WTC11 (cell line): ENCODE measurements around the gene SLC1A7. TPM values are rescaled to one million over a fixed set of nuclear protein-coding genes. Genes with fewer than 3 reads are reported as not detected.

Experiments used
- ATAC-seq: fragments of 200-7000 bp; cut with Tn5 transposase; 2 replicates; pipeline ENCODE4 v1.10.0; 2021; ENCODE audit warnings: mild to moderate bottlenecking, moderate library complexity
- CTCF ChIA-PET: fragments of 300-600 bp; sonication (Branson Sonifier 250); formaldehyde crosslinking; loops from one replicate; lab custom pipeline; 2021; ENCODE audit warnings: antibody characterized with exemption; lab: Charles Lee
- POLR2A ChIA-PET: fragments of 350-600 bp; sonication (Branson Sonifier 250); formaldehyde crosslinking; loops from one replicate; lab custom pipeline; 2021; ENCODE audit warnings: antibody characterized with exemption; lab: Charles Lee
- DNase-seq: peaks from one replicate; pipeline ENCODE4 v3.0.0; 2021; ENCODE audit warnings: low spot score
- H3K27ac Mint-ChIP-seq: 2 replicates; pipeline ENCODE4 v1.8.0; 2021; ENCODE audit warnings: mixed read lengths
- H3K27me3 Mint-ChIP-seq: 2 replicates; pipeline ENCODE4 v1.8.0; 2021; ENCODE audit warnings: low read depth, mild to moderate bottlenecking, moderate library complexity, mixed read lengths
- H3K36me3 Mint-ChIP-seq: 2 replicates; pipeline ENCODE4 v1.8.0; 2021; ENCODE audit warnings: mixed read lengths
- H3K4me1 Mint-ChIP-seq: 2 replicates; pipeline ENCODE4 v1.8.0; 2022; ENCODE audit warnings: mixed read lengths
- H3K4me3 Mint-ChIP-seq: 2 replicates; pipeline ENCODE4 v1.8.0; 2021; ENCODE audit warnings: mild to moderate bottlenecking, moderate library complexity, mixed read lengths
- H3K9me3 Mint-ChIP-seq: 2 replicates; pipeline ENCODE4 v1.8.0; 2021; ENCODE audit warnings: mixed read lengths
- AFF4 ChIP-seq: sonication (generic); formaldehyde crosslinking; IDR thresholded peaks from 2 replicates; pipeline ENCODE4 v1.8.1; 2023; ENCODE audit warnings: mild to moderate bottlenecking, missing genetic modification reagents, borderline replicate concordance
- AR ChIP-seq: fragments of 250-450 bp; sonication (Bioruptor Pico); IDR thresholded peaks from 2 replicates; pipeline ENCODE4 v1.9.0; 2021; ENCODE audit warnings: mild to moderate bottlenecking
- ATF3 ChIP-seq: sonication (generic); formaldehyde crosslinking; conservative IDR thresholded peaks from 2 replicates; pipeline ENCODE4 v1.8.1; 2022; ENCODE audit warnings: mild to moderate bottlenecking, missing genetic modification reagents
- CREB1 ChIP-seq: sonication (generic); formaldehyde crosslinking; IDR thresholded peaks from 2 replicates; pipeline ENCODE4 v1.8.0; 2023; ENCODE audit warnings: mild to moderate bottlenecking, missing genetic modification reagents
- GABPB1 ChIP-seq: sonication (generic); formaldehyde crosslinking; IDR thresholded peaks from 2 replicates; pipeline ENCODE4 v1.8.1; 2023; ENCODE audit warnings: mild to moderate bottlenecking, missing genetic modification reagents
- NFATC4 ChIP-seq: fragments of 250-450 bp; sonication (Bioruptor Pico); IDR thresholded peaks from 2 replicates; pipeline ENCODE4 v1.9.0; 2021; ENCODE audit warnings: mild to moderate bottlenecking
- NFE2L1 ChIP-seq: sonication (generic); formaldehyde crosslinking; IDR thresholded peaks from 2 replicates; pipeline ENCODE4 v1.8.1; 2023; ENCODE audit warnings: missing genetic modification reagents
- NR3C1 ChIP-seq: sonication (generic); formaldehyde crosslinking; conservative IDR thresholded peaks from 2 replicates; pipeline ENCODE4 v1.8.1; 2023; ENCODE audit warnings: low read depth, mild to moderate bottlenecking, missing genetic modification reagents
- OVOL2 ChIP-seq: fragments of 250-450 bp; sonication (Bioruptor Pico); IDR thresholded peaks from 2 replicates; pipeline ENCODE4 v1.9.0; 2021; ENCODE audit warnings: mild to moderate bottlenecking, borderline replicate concordance
- SMAD3 ChIP-seq: sonication (generic); formaldehyde crosslinking; IDR thresholded peaks from 2 replicates; pipeline ENCODE4 v1.8.0; 2022; ENCODE audit warnings: missing genetic modification reagents, mild to moderate bottlenecking, borderline replicate concordance
- SOX15 ChIP-seq: fragments of 250-450 bp; sonication (Bioruptor Pico); IDR thresholded peaks from 2 replicates; pipeline ENCODE4 v1.9.0; 2021; ENCODE audit warnings: mild to moderate bottlenecking
- SP1 ChIP-seq: sonication (generic); formaldehyde crosslinking; conservative IDR thresholded peaks from 2 replicates; pipeline ENCODE4 v1.8.1; 2022; ENCODE audit warnings: missing genetic modification reagents
- TP53 ChIP-seq: sonication (generic); formaldehyde crosslinking; IDR thresholded peaks from 2 replicates; pipeline ENCODE4 v1.8.1; 2023; ENCODE audit warnings: mild to moderate bottlenecking, missing genetic modification reagents
- ZNF396 ChIP-seq: fragments of 250-450 bp; sonication (Bioruptor Pico); IDR thresholded peaks from 2 replicates; pipeline ENCODE4 v1.8.0; 2021; ENCODE audit warnings: mild to moderate bottlenecking, moderate library complexity, borderline replicate concordance
- ZNF423 ChIP-seq: fragments of 250-450 bp; sonication (Bioruptor Pico); IDR thresholded peaks from 2 replicates; pipeline ENCODE4 v2.1.2; 2022; ENCODE audit warnings: mild to moderate bottlenecking, moderate library complexity
- total RNA-seq: library from RNA; stranded (reverse); gene quantifications from 3 replicates; pipeline ENCODE4 v1.2.3, GENCODE V29; 2021
- TF ChIP-seq, protein P1 (sequence below): sonication (generic); formaldehyde crosslinking; IDR thresholded peaks from 2 replicates; pipeline ENCODE4 v1.8.0; 2022; ENCODE audit warnings: mild to moderate bottlenecking, missing genetic modification reagents
- TF ChIP-seq, protein P2 (sequence below): sonication (generic); formaldehyde crosslinking; IDR thresholded peaks from 2 replicates; pipeline ENCODE4 v1.8.0; 2022; ENCODE audit warnings: missing genetic modification reagents
- TF ChIP-seq, protein P3 (sequence below): sonication (generic); formaldehyde crosslinking; conservative IDR thresholded peaks from 2 replicates; pipeline ENCODE4 v1.8.1; 2023; ENCODE audit warnings: mild to moderate bottlenecking, low read depth, missing genetic modification reagents, moderate library complexity
- TF ChIP-seq, protein P4 (sequence below): sonication (generic); formaldehyde crosslinking; IDR thresholded peaks from 2 replicates; pipeline ENCODE4 v1.8.1; 2022; ENCODE audit warnings: mild to moderate bottlenecking, missing genetic modification reagents, moderate library complexity, borderline replicate concordance

Gene SLC1A7
- total RNA-seq, 1 experiment from 2014 or later, result not detected

DNA sequence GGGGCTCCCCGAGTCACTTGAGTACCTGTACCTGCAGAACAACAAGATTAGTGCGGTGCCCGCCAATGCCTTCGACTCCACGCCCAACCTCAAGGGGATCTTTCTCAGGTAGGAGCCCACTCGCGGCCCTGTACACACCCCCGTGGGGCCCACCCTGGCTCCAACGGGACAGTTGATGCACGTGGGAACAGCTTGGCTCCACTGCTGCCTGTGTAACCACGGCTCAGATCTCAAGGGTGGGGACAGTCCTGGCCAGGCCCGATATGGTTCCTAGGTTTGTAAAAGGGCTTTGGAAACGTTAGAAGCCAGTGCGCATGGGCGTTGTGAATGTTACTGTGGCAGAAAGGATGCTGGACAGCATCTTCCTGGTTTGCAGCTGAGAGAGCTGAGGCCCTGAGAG, 61.7 kb downstream of the SLC1A7 start (continued):
- TF ChIP-seq AR (CRISPR knock-in tag) (no peak), NR3C1 (CRISPR knock-in tag) (no peak), ATF3 (no peak), NFE2L1 (CRISPR knock-in tag) (no peak)

- Mint-ChIP-seq H3K9me3 (no peaks in the 10 kb centered on the region), H3K36me3 (no peaks in the 10 kb centered on the region), H3K27me3 (no peaks in the 10 kb centered on the region; the same call in 1 of the 2 replicates), H3K27ac (no peak overlapping the region), H3K4me3 (no peak overlapping the region), H3K4me1 (peaks cover 13% of the 10 kb centered on the region)
- DNase-seq (no peak), ATAC-seq (no peak)
- POLR2A ChIA-PET, result no interaction called here
- CTCF ChIA-PET, result interaction anchor here (0.9 kb wide), 1 partner anchor 101 kb away, joined by 3 read pairs; no protein-coding TSS in a partner anchor
- no peak for TF ChIP-seq ATF3
- TF ChIP-seq, protein P1, sequence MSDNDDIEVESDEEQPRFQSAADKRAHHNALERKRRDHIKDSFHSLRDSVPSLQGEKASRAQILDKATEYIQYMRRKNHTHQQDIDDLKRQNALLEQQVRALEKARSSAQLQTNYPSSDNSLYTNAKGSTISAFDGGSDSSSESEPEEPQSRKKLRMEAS, result no peak
Observed at GRCh38 chr1:53080041-53080440, 62.4 kb downstream of the SLC1A7 start.

DNA sequence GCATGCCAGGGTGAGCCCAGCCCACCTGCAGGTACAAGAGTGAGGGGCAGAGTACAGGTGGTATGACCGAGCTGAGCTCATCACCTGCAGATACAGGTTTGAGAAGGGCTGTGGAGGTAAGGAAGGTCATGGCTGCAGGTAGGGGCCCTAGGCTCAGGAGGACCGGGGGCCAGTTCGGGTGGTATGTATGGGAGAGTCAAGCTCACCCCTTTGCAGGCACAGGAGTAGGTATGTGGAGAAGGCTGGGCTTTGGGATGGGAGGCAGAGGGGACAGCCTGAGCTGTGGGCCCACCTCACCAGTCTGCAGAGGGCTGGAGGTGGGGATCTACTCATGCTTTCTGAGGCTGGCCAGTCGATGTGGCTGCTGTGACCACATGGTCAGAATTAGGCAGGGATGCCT, 63.2 kb downstream of the SLC1A7 start:
- DNase-seq, result no peak
- no peaks in the 10 kb centered on the region for H3K27me3 Mint-ChIP-seq
- TF ChIP-seq SMAD3 (CRISPR knock-in tag) (no peak), OVOL2 (no peak), GABPB1 (no peak), AFF4 (no peak), ZNF423 (CRISPR knock-in tag) (no peak), SP1 (CRISPR knock-in tag) (no peak), TP53 (CRISPR knock-in tag) (no peak), SOX15 (CRISPR knock-in tag) (no peak), ZNF396 (CRISPR knock-in tag) (no peak), NFATC4 (CRISPR knock-in tag) (no peak), CREB1 (CRISPR knock-in tag) (no peak)
- TF ChIP-seq, protein P2, sequence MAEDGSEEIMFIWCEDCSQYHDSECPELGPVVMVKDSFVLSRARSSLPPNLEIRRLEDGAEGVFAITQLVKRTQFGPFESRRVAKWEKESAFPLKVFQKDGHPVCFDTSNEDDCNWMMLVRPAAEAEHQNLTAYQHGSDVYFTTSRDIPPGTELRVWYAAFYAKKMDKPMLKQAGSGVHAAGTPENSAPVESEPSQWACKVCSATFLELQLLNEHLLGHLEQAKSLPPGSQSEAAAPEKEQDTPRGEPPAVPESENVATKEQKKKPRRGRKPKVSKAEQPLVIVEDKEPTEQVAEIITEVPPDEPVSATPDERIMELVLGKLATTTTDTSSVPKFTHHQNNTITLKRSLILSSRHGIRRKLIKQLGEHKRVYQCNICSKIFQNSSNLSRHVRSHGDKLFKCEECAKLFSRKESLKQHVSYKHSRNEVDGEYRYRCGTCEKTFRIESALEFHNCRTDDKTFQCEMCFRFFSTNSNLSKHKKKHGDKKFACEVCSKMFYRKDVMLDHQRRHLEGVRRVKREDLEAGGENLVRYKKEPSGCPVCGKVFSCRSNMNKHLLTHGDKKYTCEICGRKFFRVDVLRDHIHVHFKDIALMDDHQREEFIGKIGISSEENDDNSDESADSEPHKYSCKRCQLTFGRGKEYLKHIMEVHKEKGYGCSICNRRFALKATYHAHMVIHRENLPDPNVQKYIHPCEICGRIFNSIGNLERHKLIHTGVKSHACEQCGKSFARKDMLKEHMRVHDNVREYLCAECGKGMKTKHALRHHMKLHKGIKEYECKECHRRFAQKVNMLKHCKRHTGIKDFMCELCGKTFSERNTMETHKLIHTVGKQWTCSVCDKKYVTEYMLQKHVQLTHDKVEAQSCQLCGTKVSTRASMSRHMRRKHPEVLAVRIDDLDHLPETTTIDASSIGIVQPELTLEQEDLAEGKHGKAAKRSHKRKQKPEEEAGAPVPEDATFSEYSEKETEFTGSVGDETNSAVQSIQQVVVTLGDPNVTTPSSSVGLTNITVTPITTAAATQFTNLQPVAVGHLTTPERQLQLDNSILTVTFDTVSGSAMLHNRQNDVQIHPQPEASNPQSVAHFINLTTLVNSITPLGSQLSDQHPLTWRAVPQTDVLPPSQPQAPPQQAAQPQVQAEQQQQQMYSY (CRISPR knock-in tag), result no peak
- TF ChIP-seq, protein P3, sequence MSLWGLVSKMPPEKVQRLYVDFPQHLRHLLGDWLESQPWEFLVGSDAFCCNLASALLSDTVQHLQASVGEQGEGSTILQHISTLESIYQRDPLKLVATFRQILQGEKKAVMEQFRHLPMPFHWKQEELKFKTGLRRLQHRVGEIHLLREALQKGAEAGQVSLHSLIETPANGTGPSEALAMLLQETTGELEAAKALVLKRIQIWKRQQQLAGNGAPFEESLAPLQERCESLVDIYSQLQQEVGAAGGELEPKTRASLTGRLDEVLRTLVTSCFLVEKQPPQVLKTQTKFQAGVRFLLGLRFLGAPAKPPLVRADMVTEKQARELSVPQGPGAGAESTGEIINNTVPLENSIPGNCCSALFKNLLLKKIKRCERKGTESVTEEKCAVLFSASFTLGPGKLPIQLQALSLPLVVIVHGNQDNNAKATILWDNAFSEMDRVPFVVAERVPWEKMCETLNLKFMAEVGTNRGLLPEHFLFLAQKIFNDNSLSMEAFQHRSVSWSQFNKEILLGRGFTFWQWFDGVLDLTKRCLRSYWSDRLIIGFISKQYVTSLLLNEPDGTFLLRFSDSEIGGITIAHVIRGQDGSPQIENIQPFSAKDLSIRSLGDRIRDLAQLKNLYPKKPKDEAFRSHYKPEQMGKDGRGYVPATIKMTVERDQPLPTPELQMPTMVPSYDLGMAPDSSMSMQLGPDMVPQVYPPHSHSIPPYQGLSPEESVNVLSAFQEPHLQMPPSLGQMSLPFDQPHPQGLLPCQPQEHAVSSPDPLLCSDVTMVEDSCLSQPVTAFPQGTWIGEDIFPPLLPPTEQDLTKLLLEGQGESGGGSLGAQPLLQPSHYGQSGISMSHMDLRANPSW, result no peak
- TF ChIP-seq, protein P4, sequence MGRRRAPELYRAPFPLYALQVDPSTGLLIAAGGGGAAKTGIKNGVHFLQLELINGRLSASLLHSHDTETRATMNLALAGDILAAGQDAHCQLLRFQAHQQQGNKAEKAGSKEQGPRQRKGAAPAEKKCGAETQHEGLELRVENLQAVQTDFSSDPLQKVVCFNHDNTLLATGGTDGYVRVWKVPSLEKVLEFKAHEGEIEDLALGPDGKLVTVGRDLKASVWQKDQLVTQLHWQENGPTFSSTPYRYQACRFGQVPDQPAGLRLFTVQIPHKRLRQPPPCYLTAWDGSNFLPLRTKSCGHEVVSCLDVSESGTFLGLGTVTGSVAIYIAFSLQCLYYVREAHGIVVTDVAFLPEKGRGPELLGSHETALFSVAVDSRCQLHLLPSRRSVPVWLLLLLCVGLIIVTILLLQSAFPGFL, result no peak

More for the DNA sequence above, 63.2 kb downstream of the SLC1A7 start:
- CTCF ChIA-PET, result interaction anchor here (0.9 to 1.2 kb wide), 3 partner anchors 10 to 102 kb away, joined by 3 to 4 read pairs (median 3); no protein-coding TSS in a partner anchor
- Mint-ChIP-seq H3K4me1 (peaks cover 13% of the 10 kb centered on the region), H3K27ac (no peak overlapping the region), H3K36me3 (no peaks in the 10 kb centered on the region), H3K9me3 (no peaks in the 10 kb centered on the region), H3K4me3 (no peak overlapping the region)
- ATAC-seq, result no peak
- POLR2A ChIA-PET, result no interaction called here
